Left lung (tissue), 10 donors: ENCODE measurements around the gene EPHA2. TPM values are rescaled to one million over a fixed set of nuclear protein-coding genes. Genes with fewer than 3 reads are reported as not detected.
A peak's percentile ranks its signal among the peaks of the same experiment; 100 is the strongest.
"Not testable (repeated sequence)": the region's sequence is repeated elsewhere in the genome, so short reads cannot be mapped to it uniquely, and the experiment has no call there.

Experiments
- ATAC-seq: fragments of 200-7000 bp; cut with Tn5 transposase; one replicate; pipeline ENCODE4 v1.9.1; 2020; ENCODE audit warnings: moderate library complexity
- DNase-seq, 4 donors: peaks; one replicate each; pipeline ENCODE4 v3.0.0-alpha.2; 2013 to 2020
- H3K27ac ChIP-seq, 2 donors: fragments of 200-600 bp; sonication (generic) in 1 of 2; one replicate each; pipeline versions ENCODE4 v1.5.0 to v1.8.0; 2020 to 2021
- H3K27me3 ChIP-seq, 2 donors: fragments of 200-600 bp; sonication (generic) in 1 of 2; one replicate each; pipeline versions ENCODE4 v1.5.0 to v1.8.0; 2020 to 2021
- H3K36me3 ChIP-seq, 2 donors: fragments of 200-600 bp; sonication (generic) in 1 of 2; one replicate each; pipeline versions ENCODE4 v1.5.0 to v1.8.0; 2020 to 2021
- H3K4me1 ChIP-seq, 2 donors: fragments of 200-600 bp; one replicate each; pipeline ENCODE4 v1.8.0; 2021
- H3K4me3 ChIP-seq, 2 donors: fragments of 200-600 bp; sonication (generic) in 1 of 2; one replicate each; pipeline versions ENCODE4 v1.5.0 to v1.8.0; 2020 to 2021; ENCODE audit warnings: mild to moderate bottlenecking in 1 of 2
- H3K9me3 ChIP-seq, 2 donors: fragments of 200-600 bp; sonication (generic) in 1 of 2; one replicate each; pipeline versions ENCODE4 v1.5.0 to v1.8.0; 2020 to 2021
- intact Hi-C, 2 donors: fragments of 100-400 bp; cut with DNase I; formaldehyde crosslinking; loops; one replicate each; pipeline versions ENCODE4 v1.11.2 to v1.14.2; 2022
- polyA plus RNA-seq, 6 donors: library from polyadenylated mRNA; unstranded; fragments of 120-200 nt; gene quantifications; one replicate each; pipeline ENCODE4 v1.2.1, GENCODE V29; 2013; ENCODE audit not compliant: insufficient read length in 6 of 6
- total RNA-seq, 2 donors: library from RNA; stranded (reverse); fragmentation: NEBNext Ultra II Directional; extraction: Animal tissue kit (Norgen Biotek cat#: 25700); gene quantifications; one replicate each; pipeline ENCODE4 v1.2.1, GENCODE V29; 2021
- TF ChIP-seq, protein P1 (sequence below), 2 donors: fragments of 200-600 bp; sonication (generic) in 1 of 2; IDR thresholded peaks; one replicate each; pipeline versions ENCODE4 v1.5.0 to v1.8.0; 2021; ENCODE audit warnings: antibody characterized with exemption in 2 of 2
- donor health status: DM: no; HTN: yes; CAD: no.
- donor health status: DM: no; HTN: no; CAD: no.

EPHA2 gene
- total and polyA plus RNA-seq, 8 donors: 12.6 to 62.6 (median 33.9) TPM

DNA sequence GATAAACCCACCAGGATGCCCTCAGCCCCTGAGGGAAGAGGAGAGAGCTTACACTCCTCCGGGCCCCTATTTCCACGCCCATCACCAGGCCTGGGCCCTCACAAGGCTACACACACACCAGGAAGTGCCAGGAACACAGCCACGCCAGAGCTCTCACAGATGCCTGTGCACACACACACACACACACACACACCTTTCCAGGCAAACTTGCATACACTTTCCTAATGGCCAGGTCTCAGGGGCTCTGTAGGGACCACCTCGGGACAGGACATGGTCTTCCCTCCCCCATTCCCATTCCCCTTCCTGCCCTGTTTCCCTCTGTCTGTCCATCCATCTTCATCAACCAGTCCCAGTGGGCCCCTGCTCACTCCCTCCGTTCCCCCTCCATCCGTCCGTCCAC lies 9.7 kb upstream of the EPHA2 start:
- Histone ChIP-seq H3K27me3 (peaks cover 0 to 52% of the 10 kb centered on the region in 2 donors), H3K4me3 (no peak overlapping the region)
- intact Hi-C loops: no loop called here

DNA sequence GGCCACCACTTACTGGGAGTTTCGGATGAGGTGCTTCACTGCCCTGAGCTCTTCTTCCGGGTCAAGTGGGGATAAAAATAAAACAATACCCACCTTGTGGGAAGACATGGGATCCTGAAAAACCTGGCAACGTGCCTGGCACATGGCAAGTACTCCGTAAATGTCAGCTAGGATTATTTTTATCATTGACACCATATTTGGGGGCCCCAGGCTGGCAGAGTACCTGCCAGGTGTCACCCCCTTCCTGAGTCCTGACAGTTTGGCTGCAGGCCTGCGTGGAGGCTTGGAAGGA lies 9.2 kb upstream of the EPHA2 start:
- no peaks in the 10 kb centered on the region for H3K36me3 ChIP-seq
- H3K4me1 ChIP-seq: peaks cover 0 to 26% of the 10 kb centered on the region in 2 donors
- no peaks in the 10 kb centered on the region for H3K9me3 ChIP-seq
- intact Hi-C loops: no loop called here
- TF ChIP-seq, protein P1, sequence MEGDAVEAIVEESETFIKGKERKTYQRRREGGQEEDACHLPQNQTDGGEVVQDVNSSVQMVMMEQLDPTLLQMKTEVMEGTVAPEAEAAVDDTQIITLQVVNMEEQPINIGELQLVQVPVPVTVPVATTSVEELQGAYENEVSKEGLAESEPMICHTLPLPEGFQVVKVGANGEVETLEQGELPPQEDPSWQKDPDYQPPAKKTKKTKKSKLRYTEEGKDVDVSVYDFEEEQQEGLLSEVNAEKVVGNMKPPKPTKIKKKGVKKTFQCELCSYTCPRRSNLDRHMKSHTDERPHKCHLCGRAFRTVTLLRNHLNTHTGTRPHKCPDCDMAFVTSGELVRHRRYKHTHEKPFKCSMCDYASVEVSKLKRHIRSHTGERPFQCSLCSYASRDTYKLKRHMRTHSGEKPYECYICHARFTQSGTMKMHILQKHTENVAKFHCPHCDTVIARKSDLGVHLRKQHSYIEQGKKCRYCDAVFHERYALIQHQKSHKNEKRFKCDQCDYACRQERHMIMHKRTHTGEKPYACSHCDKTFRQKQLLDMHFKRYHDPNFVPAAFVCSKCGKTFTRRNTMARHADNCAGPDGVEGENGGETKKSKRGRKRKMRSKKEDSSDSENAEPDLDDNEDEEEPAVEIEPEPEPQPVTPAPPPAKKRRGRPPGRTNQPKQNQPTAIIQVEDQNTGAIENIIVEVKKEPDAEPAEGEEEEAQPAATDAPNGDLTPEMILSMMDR (IDR thresholded peaks at IDR 0.05): no peak
- no peak for DNase-seq
- H3K4me3 ChIP-seq: no peak overlapping the region
- ATAC-seq: no peak
- peaks cover 0 to 51% of the 10 kb centered on the region in 2 donors for H3K27me3 ChIP-seq
- H3K27ac ChIP-seq: no peak overlapping the region

More for the DNA sequence above, 9.7 kb upstream of the EPHA2 start:
- DNase-seq (no peak), ATAC-seq (no peak)
- Histone ChIP-seq H3K36me3 (no peaks in the 10 kb centered on the region), H3K4me1 (peaks cover 0 to 26% of the 10 kb centered on the region in 2 donors), H3K27ac (no peak overlapping the region), H3K9me3 (no peaks in the 10 kb centered on the region)
- TF ChIP-seq, protein P1 (IDR thresholded peaks at IDR 0.05): no peak

DNA sequence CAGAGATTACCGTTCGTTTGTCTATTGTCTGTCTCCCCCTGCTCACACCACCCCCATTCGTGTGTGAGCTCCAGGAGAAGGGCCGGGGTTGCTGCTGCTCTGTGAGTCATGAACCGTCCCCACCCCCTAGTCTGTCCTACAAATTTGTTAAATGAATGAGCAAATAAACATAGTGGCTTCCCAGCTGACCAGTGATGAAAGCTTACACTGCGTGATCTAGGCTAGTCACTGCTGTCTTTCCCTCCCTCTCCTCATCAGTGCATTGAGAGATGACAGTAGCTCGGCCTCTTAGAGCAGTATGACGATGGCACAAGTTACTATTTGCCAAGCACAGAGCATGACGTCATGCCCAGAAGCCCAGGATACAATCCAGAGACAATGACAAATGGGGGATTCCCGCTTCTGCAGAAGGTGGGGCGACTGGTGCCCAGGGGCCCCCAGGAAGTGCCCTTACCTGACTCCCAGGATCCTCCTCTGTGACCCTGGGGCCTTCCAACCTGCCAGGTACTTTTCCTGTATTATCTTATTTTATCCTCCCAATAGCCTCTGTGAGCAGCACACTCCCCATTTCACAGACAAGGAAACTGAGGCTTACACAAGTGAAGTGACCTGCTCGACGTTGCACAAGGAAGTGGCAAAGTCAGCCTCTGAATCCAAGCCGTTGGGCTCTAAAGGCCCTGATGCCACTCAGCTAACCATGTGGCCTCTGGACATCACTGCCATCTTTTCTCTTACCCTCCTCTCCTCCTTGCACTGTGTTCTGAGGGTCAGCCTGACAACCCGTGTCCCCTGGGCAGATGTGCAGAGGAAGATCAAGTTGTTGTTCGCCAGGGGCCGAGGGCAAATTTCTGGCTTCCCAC lies 8.6 kb upstream of the EPHA2 start:
- intact Hi-C loops: no loop called here
- TF ChIP-seq, protein P1 (IDR thresholded peaks at IDR 0.05): no peak
- no peak overlapping the region for H3K27ac ChIP-seq
- H3K36me3 ChIP-seq: no peaks in the 10 kb centered on the region
- no peak overlapping the region for H3K4me3 ChIP-seq
- H3K4me1 ChIP-seq: peaks cover 0 to 26% of the 10 kb centered on the region in 2 donors
- peaks cover 0 to 45% of the 10 kb centered on the region in 2 donors for H3K27me3 ChIP-seq
- DNase-seq (no peak), ATAC-seq (peak; percentile 53)
- no peaks in the 10 kb centered on the region for H3K9me3 ChIP-seq

DNA sequence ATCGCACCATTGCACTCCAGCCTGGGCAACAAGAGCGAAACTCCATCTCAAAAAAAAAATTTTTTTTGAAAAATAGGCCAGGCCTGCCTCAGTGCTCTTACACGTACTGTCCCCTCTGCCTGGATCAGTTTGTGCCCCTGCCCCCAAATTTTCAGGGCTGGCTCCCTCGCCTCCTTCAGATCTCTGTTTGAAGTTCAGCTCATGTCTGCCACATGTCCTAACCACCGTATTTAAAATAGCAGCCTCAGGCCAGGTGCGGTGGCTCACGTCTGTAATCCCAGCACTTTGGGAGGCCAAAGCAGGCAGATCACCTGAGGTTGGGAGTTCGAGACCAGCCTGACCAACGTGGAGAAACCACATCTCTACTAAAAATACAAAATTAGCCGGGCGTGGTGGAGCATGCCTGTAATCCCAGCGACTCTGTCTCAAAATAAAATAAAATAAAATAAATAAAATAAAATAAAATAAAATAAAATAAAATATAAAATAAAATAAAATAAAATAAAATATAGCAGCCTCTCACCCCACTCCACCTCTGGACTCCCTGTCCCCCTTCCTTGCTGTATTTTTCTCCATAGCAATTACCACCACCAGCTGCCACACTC lies 7.8 kb upstream of the EPHA2 start:
- H3K4me3 ChIP-seq, H3K9me3 ChIP-seq, ATAC-seq, H3K36me3 ChIP-seq, H3K27ac ChIP-seq, intact Hi-C loops, DNase-seq: not testable (repeated sequence)
- peaks cover 0 to 38% of the 10 kb centered on the region in 2 donors for H3K27me3 ChIP-seq
- H3K4me1 ChIP-seq: peaks cover 0 to 26% of the 10 kb centered on the region in 2 donors

DNA sequence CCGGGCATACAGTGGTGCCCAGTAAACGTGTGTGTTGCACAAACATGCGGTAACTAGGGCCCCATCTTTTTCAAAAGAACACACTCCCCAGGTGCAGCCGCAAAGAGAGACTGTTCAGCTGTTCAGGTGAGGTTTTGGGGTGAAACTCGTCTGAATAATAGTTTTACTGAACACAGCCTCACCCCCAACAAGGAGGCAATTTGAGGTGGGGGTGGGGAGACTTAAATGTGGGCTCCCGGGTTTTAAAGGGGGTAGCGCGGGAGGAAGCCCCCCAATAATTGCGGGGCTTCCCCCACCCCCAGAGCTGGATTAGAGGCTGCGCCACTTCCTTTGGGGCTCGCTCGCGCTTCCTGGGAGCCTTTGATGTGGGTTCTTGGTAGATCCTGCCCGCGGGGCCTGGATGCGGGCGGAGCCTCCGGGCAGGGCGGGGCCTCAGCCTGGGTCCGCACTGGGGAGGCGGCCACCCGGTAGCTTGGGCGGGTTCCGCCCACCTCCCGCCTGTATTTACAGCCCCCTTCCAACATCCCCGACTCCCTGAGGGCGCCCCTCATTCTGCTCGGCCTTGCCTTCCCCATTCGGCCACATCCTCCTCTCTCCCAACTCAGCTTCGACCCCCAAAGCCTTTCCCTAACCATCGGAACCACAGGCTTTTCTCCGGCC lies 6.4 kb upstream of the EPHA2 start:
- peaks cover under 1 to 16% of the 10 kb centered on the region in 2 donors for H3K4me1 ChIP-seq
- H3K4me3 ChIP-seq: no peak overlapping the region
- H3K36me3 ChIP-seq: no peaks in the 10 kb centered on the region
- ATAC-seq: peak; percentile 9
- TF ChIP-seq, protein P1 (IDR thresholded peaks at IDR 0.05): no peak
- H3K27me3 ChIP-seq: peaks cover 0 to 24% of the 10 kb centered on the region in 2 donors
- H3K9me3 ChIP-seq: no peaks in the 10 kb centered on the region
- no peak overlapping the region for H3K27ac ChIP-seq
- intact Hi-C loops: no loop called here
- DNase-seq: no peak
